Measurements from ENCODE around the gene ATCAY.

DNA sequence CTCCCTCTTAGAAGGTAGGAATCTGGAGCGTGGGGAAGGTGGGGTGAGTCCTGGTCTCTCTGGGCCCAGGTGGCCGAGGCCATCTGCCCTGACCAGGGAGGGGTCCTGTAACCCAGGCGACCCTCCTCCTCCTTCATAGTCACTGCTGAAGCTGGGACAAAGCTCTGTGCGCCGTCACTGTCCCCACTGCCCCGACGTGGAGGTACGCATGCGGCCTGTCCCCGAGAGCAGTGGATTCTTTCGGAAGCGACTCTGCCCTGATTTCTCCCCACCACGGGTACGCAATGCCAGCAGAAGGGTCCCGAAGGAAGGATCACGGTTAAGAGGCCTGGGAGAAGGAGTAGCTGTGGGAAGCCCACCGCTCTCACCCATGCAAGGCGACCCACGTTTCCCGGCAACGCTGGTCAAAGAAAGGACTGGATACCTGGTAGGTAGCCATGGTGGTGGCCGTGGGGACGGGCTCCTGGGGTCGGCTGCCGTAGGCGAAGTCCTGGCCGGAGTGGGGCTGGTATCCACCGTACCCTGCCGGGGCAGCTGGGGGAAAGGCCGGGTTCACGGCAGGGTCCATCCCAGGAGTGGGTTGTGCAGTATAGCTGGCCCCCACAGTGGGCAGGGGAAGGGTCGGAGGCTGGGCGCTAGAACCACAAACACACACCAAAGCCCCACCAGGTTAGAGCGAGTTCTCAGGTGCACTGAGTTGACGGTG is 46.0 kb upstream of the ATCAY start:
- TF ChIP-seq, protein P1, sequence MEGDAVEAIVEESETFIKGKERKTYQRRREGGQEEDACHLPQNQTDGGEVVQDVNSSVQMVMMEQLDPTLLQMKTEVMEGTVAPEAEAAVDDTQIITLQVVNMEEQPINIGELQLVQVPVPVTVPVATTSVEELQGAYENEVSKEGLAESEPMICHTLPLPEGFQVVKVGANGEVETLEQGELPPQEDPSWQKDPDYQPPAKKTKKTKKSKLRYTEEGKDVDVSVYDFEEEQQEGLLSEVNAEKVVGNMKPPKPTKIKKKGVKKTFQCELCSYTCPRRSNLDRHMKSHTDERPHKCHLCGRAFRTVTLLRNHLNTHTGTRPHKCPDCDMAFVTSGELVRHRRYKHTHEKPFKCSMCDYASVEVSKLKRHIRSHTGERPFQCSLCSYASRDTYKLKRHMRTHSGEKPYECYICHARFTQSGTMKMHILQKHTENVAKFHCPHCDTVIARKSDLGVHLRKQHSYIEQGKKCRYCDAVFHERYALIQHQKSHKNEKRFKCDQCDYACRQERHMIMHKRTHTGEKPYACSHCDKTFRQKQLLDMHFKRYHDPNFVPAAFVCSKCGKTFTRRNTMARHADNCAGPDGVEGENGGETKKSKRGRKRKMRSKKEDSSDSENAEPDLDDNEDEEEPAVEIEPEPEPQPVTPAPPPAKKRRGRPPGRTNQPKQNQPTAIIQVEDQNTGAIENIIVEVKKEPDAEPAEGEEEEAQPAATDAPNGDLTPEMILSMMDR (IDR thresholded peaks at IDR 0.05), result no peak
- TF ChIP-seq POLR2AphosphoS5 (IDR thresholded peaks at IDR 0.05; ENCODE audit: insufficient read depth in 1 of 2, low read depth in 1 of 2) (no peak), POLR2A (IDR thresholded peaks at IDR 0.05) (no peak)
